Measurements from ENCODE around the gene PITX1.

The PITX1 gene

GRCh38 chr5:135029477-135030122, 4.4 kb downstream of the PITX1 start:
- DNase-seq (ENCODE audit: low read depth, low spot score) = no peak

- DNase-seq (ENCODE audit: low read depth, low spot score) = no peak
These were observed 5.1 kb downstream of the PITX1 start for GRCh38 chr5:135028791-135029476.

- no peak for DNase-seq (ENCODE audit: low read depth, low spot score)
These were observed 6.1 kb downstream of the PITX1 start for GRCh38 chr5:135027697-135028615.

- no peak for DNase-seq (ENCODE audit: low read depth, low spot score)
These were observed 6.7 kb downstream of the PITX1 start for GRCh38 chr5:135027266-135027696.

- DNase-seq (ENCODE audit: low read depth, low spot score) = no peak
These were observed 7.3 kb downstream of the PITX1 start for GRCh38 chr5:135026645-135027265.

GRCh38 chr5:135025730-135026644, 8.0 kb downstream of the PITX1 start:
- no peak for DNase-seq (ENCODE audit: low read depth, low spot score)

GRCh38 chr5:135024956-135025729, 8.9 kb downstream of the PITX1 start:
- no peak for DNase-seq (ENCODE audit: low read depth, low spot score)

- no peak for DNase-seq (ENCODE audit: low read depth, low spot score)
These were observed 13.7 kb downstream of the PITX1 start for GRCh38 chr5:135020111-135020895.

- DNase-seq (ENCODE audit: low read depth, low spot score) = no peak
These were observed 14.7 kb downstream of the PITX1 start for GRCh38 chr5:135019314-135019713.

- DNase-seq (ENCODE audit: low read depth, low spot score) = no peak
These were observed 15.6 kb downstream of the PITX1 start for GRCh38 chr5:135018457-135018856.

GRCh38 chr5:135016861-135017290, 17.2 kb downstream of the PITX1 start:
- no peak for DNase-seq (ENCODE audit: low read depth, low spot score)

GRCh38 chr5:135015942-135016341, 18.1 kb downstream of the PITX1 start:
- DNase-seq (ENCODE audit: low read depth, low spot score) = no peak

- DNase-seq (ENCODE audit: low read depth, low spot score) = no peak
These were observed 20.0 kb downstream of the PITX1 start for GRCh38 chr5:135013947-135014570.

- no peak for DNase-seq (ENCODE audit: low read depth, low spot score)
These were observed 20.6 kb downstream of the PITX1 start for GRCh38 chr5:135013445-135013844.

- no peak for DNase-seq (ENCODE audit: low read depth, low spot score)
These were observed 21.1 kb downstream of the PITX1 start for GRCh38 chr5:135012951-135013391.

GRCh38 chr5:135012033-135012588, 21.9 kb downstream of the PITX1 start:
- no peak for DNase-seq (ENCODE audit: low read depth, low spot score)

- no peak for DNase-seq (ENCODE audit: low read depth, low spot score)
These were observed 22.5 kb downstream of the PITX1 start for GRCh38 chr5:135011355-135012032.

All from smooth muscle cell of the brain vasculature (primary cell).